B cell (primary cell): ENCODE results near the gene PDE6H.

Source experiments
- EZH2 ChIP-seq: IDR thresholded peaks from 2 replicates; pipeline ENCODE4 v1.6.1; 2012; ENCODE audit warnings: borderline replicate concordance, low read depth, mild to moderate bottlenecking, moderate library complexity, low read length; ENCODE audit not compliant: insufficient read depth, poor library complexity, severe bottlenecking
- TF ChIP-seq, protein P1 (sequence below): fragments of 200-600 bp; IDR thresholded peaks from one replicate; pipeline ENCODE4 v1.8.0; 2022; ENCODE audit warnings: antibody characterized with exemption, mild to moderate bottlenecking

- TF ChIP-seq, protein P1, sequence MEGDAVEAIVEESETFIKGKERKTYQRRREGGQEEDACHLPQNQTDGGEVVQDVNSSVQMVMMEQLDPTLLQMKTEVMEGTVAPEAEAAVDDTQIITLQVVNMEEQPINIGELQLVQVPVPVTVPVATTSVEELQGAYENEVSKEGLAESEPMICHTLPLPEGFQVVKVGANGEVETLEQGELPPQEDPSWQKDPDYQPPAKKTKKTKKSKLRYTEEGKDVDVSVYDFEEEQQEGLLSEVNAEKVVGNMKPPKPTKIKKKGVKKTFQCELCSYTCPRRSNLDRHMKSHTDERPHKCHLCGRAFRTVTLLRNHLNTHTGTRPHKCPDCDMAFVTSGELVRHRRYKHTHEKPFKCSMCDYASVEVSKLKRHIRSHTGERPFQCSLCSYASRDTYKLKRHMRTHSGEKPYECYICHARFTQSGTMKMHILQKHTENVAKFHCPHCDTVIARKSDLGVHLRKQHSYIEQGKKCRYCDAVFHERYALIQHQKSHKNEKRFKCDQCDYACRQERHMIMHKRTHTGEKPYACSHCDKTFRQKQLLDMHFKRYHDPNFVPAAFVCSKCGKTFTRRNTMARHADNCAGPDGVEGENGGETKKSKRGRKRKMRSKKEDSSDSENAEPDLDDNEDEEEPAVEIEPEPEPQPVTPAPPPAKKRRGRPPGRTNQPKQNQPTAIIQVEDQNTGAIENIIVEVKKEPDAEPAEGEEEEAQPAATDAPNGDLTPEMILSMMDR: no peak
- TF ChIP-seq EZH2: no peak
These were observed 8.4 kb upstream of the PDE6H start for GRCh38 chr12:14964406-14964805.
